Fibroblast of lung (primary cell): Measurements from ENCODE around the gene KRT15. TPM values are rescaled to one million over a fixed set of nuclear protein-coding genes. Genes with fewer than 3 reads are reported as not detected.

Source experiments
- DNase-seq, 2 donors: peaks; one replicate each; pipeline versions ENCODE4 v3.0.0 to v3.0.0-alpha.2; 2010; ENCODE audit warnings: low read depth in 2 of 2
- H2AFZ ChIP-seq: 2 replicates; pipeline ENCODE4 v1.5.1; 2012; ENCODE audit warnings: low read length, control low read depth, inconsistent platforms
- H3K27ac ChIP-seq: 2 replicates; pipeline ENCODE4 v1.5.1; 2011; ENCODE audit warnings: low read length, control low read depth; ENCODE audit not compliant: insufficient read depth
- H3K27me3 ChIP-seq: 2 replicates; pipeline ENCODE4 v1.5.1; 2011; ENCODE audit warnings: mild to moderate bottlenecking, low read length; ENCODE audit not compliant: control insufficient read depth, insufficient read depth
- H3K36me3 ChIP-seq: 2 replicates; pipeline ENCODE4 v1.5.1; 2011; ENCODE audit warnings: low read length; ENCODE audit not compliant: control insufficient read depth, insufficient read depth
- H3K4me1 ChIP-seq: 2 replicates; pipeline ENCODE4 v1.5.1; 2011; ENCODE audit warnings: low read length; ENCODE audit not compliant: control insufficient read depth, insufficient read depth; ENCODE audit errors: extremely low read depth
- H3K4me2 ChIP-seq: 2 replicates; pipeline ENCODE4 v1.5.1; 2011; ENCODE audit warnings: low read length, control low read depth; ENCODE audit not compliant: insufficient read depth; ENCODE audit errors: extremely low read depth
- H3K4me3 ChIP-seq, 4 experiments: fragments of 200-600 bp in 1 of 4; sonication (generic) in 1 of 4; replicated peaks in 1 of 4; 2 replicates each; pipeline ENCODE4 v1.5.1; 2011 to 2016; ENCODE audit warnings: low read length in 4 of 4, low read depth in 3 of 4, mild to moderate bottlenecking in 3 of 4, control low read depth in 2 of 4, inconsistent platforms in 1 of 4, mixed read lengths in 1 of 4; ENCODE audit not compliant: insufficient read depth in 1 of 4; ENCODE audit errors: control extremely low read depth in 1 of 4
- H3K79me2 ChIP-seq: 2 replicates; pipeline ENCODE4 v1.5.1; 2012; ENCODE audit warnings: mild to moderate bottlenecking, low read length, inconsistent platforms; ENCODE audit not compliant: control insufficient read depth, insufficient read depth
- H3K9ac ChIP-seq: 2 replicates; pipeline ENCODE4 v1.5.1; 2011; ENCODE audit warnings: mild to moderate bottlenecking, low read length, control low read depth; ENCODE audit not compliant: insufficient read depth
- H3K9me3 ChIP-seq: 2 replicates; pipeline ENCODE4 v1.5.1; 2012; ENCODE audit warnings: low read depth, low read length; ENCODE audit not compliant: control insufficient read depth, insufficient read depth
- H4K20me1 ChIP-seq: 2 replicates; pipeline ENCODE4 v1.5.1; 2011; ENCODE audit warnings: low read length; ENCODE audit not compliant: control insufficient read depth, insufficient read depth; ENCODE audit errors: extremely low read depth
- EZH2 ChIP-seq: IDR thresholded peaks from 2 replicates; pipeline ENCODE4 v1.5.1; 2012; ENCODE audit warnings: low read length, control low read depth, mild to moderate bottlenecking; ENCODE audit errors: missing control alignments
- polyA plus RNA-seq, 2 donors: library from polyadenylated mRNA; depleted of rRNA in 1 of 2; stranded (reverse) in 1 of 2; unstranded in 1 of 2; fragments of >200 nt; gene quantifications; 2 replicates each; pipeline ENCODE4 v1.2.1, GENCODE V29; 2011 to 2012; ENCODE audit warnings: missing spikeins in 1 of 2
- total RNA-seq: library from RNA; depleted of rRNA; stranded (reverse); fragments of >200 nt; gene quantifications from 2 replicates; pipeline ENCODE4 v1.2.1, GENCODE V29; 2014
- TF ChIP-seq, protein P1 (sequence below), 2 donors: IDR thresholded peaks in 1 of 2; conservative IDR thresholded peaks in 1 of 2; 1 replicate in 1 of 2; 2 replicates in 1 of 2; pipeline ENCODE4 v1.5.1; 2011 to 2012; ENCODE audit warnings: low read length in 2 of 2, control low read depth in 1 of 2, inconsistent platforms in 1 of 2, low read depth in 1 of 2, mild to moderate bottlenecking in 1 of 2

Gene KRT15
- total and polyA plus RNA-seq, 2 donors (not counting 1 experiment from before 2014, with no cell fraction given): 0.17 to 0.47 TPM

DNA sequence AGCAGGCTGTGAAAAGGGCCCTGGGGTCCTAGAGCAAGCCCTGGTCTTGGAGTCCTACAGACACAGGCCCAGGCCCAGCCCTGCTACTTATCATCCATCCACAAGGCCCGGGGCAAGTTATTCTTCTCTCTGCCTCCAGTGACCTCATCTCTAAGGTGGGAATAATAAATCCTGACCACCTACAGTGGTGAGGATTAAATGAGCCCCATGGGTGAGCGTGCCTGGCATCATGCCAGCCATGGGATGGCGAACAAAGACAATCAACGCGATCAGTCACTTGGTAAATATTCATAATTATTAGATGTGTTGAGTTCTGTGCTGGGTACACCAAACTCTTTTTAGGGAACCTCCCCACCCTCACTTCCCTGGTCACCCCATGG is 5.5 kb downstream of the KRT15 start:
- Histone ChIP-seq H3K27me3 (no peaks in the 10 kb centered on the region), H4K20me1 (no peaks in the 10 kb centered on the region), H3K4me1 (no peaks in the 10 kb centered on the region), H3K9me3 (no peaks in the 10 kb centered on the region), H3K27ac (no peak overlapping the region), H3K79me2 (no peaks in the 10 kb centered on the region), H3K4me3 (no peak overlapping the region), H3K36me3 (no peaks in the 10 kb centered on the region), H2AFZ (no peak overlapping the region), H3K9ac (no peak overlapping the region), H3K4me2 (no peak overlapping the region)
- TF ChIP-seq, protein P1, sequence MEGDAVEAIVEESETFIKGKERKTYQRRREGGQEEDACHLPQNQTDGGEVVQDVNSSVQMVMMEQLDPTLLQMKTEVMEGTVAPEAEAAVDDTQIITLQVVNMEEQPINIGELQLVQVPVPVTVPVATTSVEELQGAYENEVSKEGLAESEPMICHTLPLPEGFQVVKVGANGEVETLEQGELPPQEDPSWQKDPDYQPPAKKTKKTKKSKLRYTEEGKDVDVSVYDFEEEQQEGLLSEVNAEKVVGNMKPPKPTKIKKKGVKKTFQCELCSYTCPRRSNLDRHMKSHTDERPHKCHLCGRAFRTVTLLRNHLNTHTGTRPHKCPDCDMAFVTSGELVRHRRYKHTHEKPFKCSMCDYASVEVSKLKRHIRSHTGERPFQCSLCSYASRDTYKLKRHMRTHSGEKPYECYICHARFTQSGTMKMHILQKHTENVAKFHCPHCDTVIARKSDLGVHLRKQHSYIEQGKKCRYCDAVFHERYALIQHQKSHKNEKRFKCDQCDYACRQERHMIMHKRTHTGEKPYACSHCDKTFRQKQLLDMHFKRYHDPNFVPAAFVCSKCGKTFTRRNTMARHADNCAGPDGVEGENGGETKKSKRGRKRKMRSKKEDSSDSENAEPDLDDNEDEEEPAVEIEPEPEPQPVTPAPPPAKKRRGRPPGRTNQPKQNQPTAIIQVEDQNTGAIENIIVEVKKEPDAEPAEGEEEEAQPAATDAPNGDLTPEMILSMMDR (conservative IDR thresholded peaks at IDR 0.05 in 1 of 2, IDR thresholded peaks at IDR 0.05 in 1 of 2; ENCODE audit: low read depth in 1 of 2, low read length in 2 of 2): no peak
- no peak for TF ChIP-seq EZH2
- DNase-seq: no peak

DNA sequence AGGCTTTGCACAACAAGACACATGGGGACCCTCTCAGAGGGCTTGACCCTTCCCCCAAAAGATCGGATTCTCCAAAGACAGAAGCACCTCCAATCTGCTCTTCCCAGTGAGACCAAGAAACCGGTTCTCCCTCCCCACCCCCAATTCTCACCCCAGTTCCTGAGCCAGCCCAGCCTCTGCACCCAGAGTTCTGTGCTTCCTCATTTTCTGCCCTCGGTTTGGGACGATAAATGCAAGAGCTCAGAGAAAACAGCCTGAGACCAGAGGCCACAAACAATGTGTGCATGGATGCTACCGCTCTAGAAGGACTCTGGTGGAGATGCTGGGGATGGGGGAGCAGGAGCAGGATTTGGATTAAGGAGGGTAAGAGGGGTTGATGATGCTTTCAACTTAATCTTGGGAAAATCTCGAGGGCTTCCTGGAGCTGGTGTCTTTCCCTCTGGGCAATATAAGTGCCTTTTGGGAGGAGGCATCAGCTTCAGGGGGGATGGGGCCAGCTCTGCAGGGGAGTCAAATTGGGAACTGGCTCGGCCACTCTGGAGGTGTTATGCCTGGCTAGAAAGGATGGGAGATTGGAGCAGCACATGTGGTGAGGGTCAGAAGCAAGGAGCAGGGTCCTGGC is 6.0 kb downstream of the KRT15 start:
- Histone ChIP-seq H3K36me3 (no peaks in the 10 kb centered on the region), H3K9ac (no peak overlapping the region), H3K27me3 (no peaks in the 10 kb centered on the region), H3K4me2 (no peak overlapping the region), H3K9me3 (no peaks in the 10 kb centered on the region), H4K20me1 (no peaks in the 10 kb centered on the region), H2AFZ (no peak overlapping the region), H3K4me1 (no peaks in the 10 kb centered on the region), H3K79me2 (no peaks in the 10 kb centered on the region), H3K27ac (no peak overlapping the region), H3K4me3 (no peak overlapping the region)
- no peak for TF ChIP-seq EZH2
- TF ChIP-seq, protein P1 (conservative IDR thresholded peaks at IDR 0.05 in 1 of 2, IDR thresholded peaks at IDR 0.05 in 1 of 2; ENCODE audit: low read depth in 1 of 2, low read length in 2 of 2): no peak
- DNase-seq: no peak

DNA sequence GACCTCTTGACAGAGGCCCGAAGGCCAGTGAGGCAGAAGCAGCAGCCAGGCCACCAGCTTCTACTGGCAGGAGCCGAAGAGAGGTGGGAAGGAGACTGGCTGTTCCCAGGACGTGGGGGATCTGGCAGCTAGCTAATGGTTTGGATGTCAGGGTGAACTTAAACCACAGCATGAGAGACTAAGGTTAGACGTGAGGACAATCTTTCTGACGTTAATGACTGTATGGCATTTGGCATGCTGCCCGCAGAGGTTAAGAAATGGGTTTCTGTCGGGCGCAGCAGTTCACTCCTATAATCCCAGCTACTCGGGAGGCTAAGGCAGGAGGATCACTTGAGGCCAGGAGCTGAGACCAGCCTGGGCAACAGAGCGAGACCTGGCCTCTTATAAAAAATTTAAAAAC is 7.0 kb downstream of the KRT15 start:
- no peak overlapping the region for H3K4me2 ChIP-seq
- H2AFZ ChIP-seq: no peak overlapping the region
- DNase-seq: no peak
- no peak for TF ChIP-seq EZH2
- TF ChIP-seq, protein P1 (conservative IDR thresholded peaks at IDR 0.05 in 1 of 2, IDR thresholded peaks at IDR 0.05 in 1 of 2; ENCODE audit: low read depth in 1 of 2, low read length in 2 of 2): no peak
- no peaks in the 10 kb centered on the region for H3K27me3 ChIP-seq
- no peaks in the 10 kb centered on the region for H3K79me2 ChIP-seq
- H3K27ac ChIP-seq: no peak overlapping the region
- no peaks in the 10 kb centered on the region for H3K36me3 ChIP-seq
- H3K9me3 ChIP-seq: no peaks in the 10 kb centered on the region
- no peak overlapping the region for H3K9ac ChIP-seq
- H3K4me1 ChIP-seq: no peaks in the 10 kb centered on the region
- no peak overlapping the region for H3K4me3 ChIP-seq
- H4K20me1 ChIP-seq: no peaks in the 10 kb centered on the region
